Activated CD8-positive, alpha-beta memory T cell treated with anti-CD3 and anti-CD28 coated beads, Interleukin-2, amount 50 U/mL, for 24 hours (primary cell): ENCODE data around the gene FRK.
"Not testable (repeated sequence)": the region's sequence is repeated elsewhere in the genome, so short reads cannot be mapped to it uniquely, and the experiment has no call there.

ENCODE experiments used
- DNase-seq: peaks from one replicate; pipeline ENCODE4 v3.0.0-alpha.2; 2020; ENCODE audit errors: extremely low read depth

The FRK gene

DNA sequence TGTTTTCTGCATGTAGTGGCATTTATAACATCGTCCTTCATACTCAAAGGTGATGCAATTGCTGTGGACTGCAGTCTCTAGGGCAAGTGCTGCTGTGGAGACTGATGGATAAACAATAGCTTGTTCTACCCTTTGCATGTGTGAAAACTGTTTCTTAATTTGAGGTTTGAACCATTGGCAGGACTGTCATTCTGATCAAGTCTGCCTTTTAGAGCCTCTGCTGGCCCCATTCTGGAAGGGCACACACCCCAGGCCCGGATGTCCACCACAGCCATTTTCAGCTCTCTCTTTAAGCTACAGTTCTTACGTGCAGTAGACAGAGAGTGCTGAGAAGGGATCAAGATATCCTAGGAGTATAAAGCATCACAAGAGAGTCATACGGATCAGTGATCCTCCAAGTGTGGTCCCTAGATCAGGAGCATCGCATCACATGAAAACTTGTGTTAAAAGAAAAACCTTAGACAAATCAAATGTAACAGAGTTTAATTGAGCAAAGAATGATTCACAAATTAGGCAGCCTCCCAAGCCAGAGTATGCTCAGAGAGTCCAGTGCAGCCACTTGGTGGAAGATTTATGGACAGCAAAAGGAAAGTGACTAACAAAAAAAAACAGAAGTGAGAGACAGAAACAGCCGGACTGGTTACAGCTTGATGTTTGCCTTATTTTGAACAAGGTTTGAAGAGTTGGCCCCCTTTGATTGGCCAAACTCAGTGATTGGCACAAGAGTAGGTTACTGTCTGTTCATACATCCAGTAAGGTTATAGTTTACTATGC, 52.0 kb downstream of the FRK start:
- DNase-seq, result no peak

DNA sequence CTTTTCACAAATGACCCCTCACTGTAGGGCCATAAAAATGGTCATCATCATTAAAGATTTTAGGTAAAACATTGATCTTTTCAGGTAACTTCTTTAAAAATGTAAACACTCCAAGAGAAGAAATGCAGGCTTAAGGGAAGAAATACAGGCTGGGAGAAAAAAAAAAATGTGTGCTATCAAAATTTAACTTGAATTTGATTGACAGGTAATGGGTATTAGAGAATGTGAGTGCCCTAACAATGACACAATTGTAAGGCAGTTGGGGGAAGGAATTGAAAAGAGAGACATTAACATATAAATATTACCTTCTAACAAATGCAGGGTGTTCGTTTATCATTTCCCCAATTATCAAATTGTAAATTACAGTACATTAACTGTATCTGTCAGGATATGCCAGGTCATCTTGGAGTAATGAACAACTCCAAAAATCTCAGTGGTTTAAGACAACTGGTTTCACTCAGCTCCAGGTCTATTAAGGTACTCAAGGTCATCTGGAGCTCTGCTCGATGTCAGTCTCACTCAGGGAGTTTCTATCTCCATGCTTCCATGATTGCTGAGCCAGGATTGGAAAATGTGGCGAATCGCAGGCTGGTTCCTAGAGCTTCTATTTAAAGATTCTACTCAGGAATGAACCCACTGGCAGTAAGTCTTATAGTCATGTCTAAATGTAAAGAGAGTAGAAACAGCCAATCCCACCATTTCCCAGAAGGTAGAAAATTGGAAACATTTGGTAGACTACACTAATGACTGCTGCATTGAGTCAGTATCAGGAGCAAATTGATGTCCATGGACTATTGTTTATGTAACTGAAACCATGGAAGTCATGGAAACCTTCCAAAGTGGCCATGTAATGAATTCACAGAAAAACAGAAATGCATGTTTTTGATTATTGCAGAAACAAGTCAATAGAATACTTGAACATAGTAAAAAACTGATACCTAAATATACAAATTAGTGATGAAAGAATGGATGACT, 55.6 kb downstream of the FRK start:
- no peak for DNase-seq

DNA sequence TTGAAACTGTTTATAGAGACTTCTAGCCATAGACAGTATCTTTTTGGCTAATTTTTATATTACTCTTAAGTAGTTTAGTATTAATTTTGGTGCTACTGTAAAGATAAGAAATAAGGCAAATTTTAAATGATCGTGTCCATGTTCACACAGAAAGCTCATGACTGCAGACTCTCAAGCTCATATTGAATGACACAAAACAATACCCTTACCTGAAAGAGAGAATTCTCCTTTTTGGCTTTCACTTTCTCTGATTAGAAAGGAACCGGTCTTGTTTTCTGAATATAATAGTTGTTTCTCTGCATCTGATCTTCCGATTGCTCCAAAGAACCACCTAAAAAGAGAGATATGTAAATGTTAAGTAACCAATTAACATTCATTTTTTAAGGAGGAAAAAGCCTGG, 57.0 kb downstream of the FRK start:
- no peak for DNase-seq

DNA sequence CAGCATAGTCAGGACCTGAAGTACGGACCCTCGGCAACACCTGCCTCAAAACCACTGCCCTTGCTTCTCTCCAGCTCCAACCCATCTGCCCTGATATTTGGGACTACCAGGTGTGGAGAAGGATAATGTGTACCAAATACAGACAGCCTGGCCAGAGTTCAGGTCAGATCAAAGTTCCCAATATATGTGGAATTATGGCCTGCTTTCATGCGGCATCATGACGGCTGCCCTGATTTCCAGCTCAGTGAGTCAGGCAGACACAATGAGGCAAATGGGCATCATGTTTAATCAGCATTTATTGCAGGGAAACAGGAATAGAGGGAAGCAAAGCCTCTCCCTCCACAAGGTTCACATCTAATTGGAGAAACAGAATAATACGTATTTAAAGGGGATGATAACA, 57.9 kb downstream of the FRK start:
- no peak for DNase-seq

DNA sequence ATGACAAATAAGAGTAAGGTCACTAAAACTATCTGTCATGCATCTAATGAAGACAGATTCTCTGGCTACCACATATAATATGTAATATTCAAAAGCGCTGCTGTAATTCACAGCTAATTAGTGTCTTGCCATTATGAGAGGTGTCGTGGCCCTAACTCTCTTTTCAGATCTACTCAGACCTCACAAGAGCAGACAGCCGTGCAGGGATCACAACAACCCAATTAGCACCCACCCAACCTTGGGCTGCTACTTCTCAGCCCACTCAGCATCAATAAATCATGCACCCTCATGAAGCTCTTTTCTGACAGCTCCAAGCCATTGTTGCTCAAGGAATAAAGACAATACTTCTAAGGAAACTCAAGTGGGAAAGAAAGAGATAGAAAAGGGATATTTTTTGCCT, 61.5 kb downstream of the FRK start:
- no peak for DNase-seq

DNA sequence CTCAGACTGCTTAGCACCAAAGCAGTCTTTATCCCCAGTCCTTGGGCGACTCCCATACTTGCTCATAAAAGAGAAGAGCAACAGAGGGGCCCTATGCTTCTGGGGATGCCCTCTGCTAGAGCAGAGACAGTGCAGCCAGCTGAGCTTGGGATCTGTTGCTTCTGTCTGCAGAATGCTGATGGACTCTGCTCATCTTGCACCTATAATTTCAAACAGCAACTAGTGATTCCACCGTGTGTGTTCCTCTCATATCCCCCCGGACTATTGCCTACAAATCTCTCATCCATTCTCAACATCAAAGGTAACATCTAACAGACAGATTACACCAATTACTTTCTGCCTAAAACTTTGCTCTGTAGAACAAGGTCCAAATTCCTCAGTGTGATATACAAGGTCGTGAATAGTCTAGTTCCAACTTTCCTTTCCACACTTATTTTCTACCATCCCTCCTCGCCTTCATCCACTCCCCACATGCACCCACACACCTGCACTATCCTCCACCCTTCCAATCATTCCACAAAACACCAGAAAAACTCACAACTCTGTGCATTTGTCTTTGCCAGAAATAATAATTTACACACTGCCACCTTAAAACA, 62.6 kb downstream of the FRK start:
- no peak for DNase-seq

DNA sequence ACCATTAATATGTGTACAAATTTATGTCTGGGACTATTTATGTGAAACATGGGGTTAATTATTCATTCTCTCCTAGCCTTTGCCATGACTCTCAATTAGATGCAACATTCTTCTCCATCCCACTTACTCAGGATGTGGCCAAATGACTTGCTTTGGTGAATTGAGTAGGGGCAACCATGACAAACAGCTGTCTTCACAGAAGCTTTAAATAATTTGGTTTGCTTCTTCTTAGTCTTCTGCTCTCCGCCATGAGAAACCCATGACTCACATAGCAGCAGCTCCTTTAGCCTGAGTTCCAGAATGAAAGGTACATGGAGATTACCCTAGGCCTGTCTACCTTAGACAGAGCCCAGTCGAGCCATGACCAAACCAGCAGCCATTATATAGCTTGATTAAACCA, 74.7 kb downstream of the FRK start:
- DNase-seq, result no peak

DNA sequence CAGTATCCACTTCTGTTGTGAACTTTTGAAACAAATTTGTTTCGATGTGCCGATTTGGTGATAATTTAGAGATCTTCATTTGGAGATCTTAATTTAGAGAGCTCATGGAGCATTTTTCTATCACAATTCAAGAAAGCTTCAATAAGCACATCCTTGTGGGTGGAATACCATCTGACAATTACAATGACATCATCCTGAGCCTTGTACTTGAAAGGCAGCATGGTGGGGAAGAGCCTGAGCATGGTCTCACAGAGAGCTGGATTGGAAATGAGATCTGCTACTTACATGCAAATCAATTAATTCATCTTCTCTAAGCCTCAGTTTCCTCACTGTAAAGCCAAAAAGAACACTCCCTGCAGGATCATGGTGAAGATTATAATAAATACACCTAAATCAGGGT, 75.9 kb downstream of the FRK start:
- no peak for DNase-seq

DNA sequence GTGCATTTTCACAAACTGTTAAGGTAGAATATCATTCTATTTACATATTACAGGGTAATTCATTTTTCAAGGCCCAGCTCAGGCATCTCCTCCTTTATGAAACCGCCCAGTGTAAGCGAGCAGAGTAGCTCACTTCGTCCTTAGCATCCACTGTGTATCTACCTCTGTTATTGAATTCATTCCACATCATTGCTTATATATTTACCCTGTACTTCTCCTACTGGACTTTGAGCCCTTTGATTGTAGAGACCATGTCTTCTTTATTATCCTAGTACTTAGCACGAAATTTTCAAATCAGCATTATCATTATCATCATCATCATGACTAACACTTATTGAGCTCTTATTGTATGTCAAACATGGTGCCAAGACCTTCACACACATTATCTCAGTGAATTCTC, 76.7 kb downstream of the FRK start:
- no peak for DNase-seq

DNA sequence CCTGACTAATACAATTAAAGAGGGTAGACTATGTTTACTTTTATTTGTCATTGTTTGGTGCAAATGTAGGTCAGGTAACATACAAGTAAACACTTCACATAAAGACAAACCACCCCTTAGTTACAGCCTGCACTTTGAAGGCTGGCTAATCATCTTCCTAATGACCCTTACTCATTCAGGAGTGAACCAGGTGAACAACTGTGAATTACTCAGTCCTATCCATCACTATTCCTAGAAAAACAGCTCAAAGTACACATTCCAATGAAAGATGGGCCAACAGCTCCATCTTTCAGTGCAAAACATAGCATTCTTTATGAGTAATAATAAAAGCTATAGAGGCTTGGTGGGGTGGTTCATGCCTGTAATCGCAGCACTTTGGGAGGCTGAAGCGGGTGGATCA, 78.2 kb downstream of the FRK start:
- no peak for DNase-seq

DNA sequence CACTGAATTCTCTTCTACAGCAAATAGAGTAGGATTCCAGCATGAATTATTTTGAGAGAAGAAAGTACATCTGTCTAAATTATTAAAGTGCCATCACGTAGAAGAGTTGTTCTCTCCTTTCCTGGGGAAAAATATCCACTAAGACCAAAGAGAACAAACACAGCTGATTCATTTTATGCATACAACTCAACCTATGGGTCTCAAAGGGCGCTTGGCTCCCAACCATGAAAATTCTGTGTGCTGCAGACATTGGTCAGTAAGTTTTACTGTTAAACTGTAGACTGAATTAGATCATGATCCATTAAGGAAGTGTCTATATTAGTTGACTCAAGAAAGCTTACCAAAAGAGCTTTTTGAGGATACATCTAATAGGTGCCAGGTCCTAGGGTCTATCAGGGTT, 83.5 kb downstream of the FRK start:
- no peak for DNase-seq

DNA sequence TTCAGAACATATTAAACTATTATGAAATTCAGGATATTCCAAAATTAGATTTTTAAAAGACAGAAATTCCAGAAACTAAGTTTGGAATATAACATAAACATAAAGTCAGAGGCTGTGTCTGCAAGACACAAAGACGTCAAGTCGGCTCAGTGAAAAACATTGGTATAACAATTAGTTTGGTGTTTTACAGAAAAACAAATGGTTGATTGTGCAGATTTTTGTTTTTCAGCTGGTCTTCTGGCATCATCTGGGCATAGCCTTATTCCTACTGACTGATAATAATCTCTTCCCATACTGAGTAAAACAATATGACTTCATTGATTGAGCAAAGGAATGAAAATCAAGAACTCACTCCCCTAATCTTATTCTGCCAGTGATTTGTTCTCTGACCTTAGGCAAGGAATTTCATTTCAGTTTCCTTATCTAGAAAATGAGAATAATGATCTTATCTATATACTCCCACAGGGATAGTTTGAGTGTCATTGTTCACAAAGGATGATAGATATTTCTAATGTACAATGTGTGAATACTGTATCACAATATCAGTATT, 84.3 kb downstream of the FRK start:
- no peak for DNase-seq

DNA sequence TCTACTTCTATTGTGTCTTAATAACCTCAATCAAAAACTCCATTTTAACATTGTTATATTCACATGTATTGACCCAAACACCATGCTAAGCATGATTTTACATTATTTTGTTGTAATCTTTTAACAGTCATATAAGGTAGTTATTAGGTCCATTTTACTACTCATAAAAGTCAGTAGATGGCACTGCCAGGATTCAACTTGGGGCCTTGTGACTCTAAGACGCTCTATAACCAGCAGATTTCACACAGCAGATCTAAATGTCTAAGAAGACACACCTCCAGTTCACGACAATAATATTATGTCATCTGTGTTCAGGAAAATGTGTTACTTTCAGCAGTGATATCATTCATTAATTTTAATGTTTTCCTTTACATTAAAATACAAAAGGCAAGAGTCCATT, 88.0 kb downstream of the FRK start:
- DNase-seq, result no peak

DNA sequence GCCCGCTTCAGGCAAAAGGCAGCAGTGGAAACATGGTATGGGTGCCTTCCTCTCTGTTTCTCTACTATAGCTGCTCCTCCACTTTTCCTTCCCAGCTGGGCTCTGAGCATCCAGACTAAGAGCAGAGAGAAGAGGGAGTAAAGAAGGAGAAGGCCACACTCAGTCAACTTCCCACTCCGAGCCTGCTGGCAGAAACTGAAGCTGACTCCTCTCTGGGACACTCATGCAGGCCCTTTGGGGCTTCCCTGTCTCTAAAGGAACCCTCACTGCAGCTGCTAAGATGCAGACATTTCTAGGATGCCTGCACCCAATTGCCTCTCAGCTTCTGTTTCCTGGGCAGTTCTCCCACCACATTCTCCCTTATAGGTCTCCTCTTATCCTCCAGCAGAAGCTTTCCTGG, 88.9 kb downstream of the FRK start:
- no peak for DNase-seq

DNA sequence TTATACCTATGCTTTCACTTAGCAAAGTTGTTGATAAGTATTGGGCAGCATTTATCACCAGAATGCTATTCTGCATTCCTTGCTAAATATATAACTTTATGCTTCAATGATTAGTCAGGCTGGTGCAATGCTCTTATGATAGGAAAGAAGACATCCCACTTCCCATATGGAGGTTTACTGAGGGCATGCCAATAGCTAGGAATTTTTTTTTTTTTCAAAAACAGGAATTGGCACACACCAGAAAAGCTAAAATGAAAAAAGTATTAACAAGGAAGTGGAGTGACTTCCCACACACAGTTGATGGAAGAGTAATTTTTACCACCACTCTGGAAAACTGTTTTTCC, 90.8 kb downstream of the FRK start:
- no peak for DNase-seq

DNA sequence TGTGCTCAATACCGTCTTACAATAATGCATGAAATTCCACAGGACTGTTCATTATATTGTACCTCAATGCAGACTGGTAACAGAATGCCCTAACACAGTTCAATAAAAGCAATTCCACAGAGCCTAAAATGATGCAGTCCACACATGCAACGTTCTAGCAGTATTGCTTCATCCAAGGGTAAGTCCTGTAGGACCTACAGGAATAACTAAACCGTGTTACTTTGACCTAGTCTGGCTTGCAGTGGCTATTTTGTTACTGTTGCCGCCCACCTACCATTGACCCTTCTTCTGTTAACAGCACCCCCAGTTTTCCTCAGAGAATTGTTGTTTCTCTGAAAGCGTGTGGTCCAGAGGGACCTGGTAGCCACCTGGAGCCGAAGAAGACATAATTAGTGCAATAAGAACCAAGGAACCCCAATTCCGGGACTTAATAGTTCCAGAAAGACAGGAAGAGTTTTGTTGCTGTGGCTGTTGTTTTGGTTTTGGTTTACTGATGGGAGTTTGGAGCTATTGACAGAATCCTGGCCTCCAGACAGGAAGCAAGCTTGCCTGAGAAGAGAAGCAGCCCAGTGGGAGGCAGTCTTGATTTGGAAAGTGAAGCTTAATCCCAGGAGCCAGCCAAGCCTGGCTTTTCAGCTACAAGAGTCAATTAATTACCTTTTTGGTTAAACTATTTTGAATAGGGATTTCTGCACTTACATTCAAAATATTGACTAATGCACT, 91.3 kb downstream of the FRK start:
- DNase-seq, result no peak

DNA sequence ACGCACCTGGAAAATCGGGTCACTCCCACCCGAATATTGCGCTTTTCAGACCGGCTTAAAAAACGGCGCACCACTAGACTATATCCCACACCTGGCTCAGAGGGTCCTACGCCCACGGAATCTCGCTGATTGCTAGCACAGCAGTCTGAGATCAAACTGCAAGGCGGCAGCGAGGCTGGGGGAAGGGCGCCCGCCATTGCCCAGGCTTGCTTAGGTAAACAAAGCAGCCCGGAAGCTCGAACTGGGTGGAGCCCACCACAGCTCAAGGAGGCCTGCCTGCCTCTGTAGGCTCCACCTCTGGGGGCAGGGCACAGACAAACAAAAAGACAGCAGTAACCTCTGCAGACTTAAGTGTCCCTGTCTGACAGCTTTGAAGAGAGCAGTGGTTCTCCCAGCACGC, 100.4 kb downstream of the FRK start:
- DNase-seq, result not testable (repeated sequence)

DNA sequence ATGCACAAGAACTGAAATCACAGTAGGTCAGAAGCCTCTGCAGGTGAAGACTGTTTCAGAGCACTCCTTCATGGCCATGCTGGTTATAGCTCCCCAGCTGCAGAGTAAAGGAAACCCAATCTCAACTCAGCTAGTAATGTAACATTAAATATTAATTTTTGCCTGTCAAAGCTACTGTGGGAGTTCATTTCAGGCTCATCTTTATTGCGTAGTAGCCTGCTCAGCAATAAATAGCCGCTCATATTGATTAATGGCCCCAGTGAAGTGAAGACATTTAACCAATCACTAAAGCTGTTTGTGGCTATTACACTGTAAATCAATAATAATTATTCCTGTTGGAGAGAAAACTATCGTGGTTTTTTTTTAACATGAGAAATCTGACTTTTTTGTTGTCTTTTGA, 101.7 kb downstream of the FRK start:
- DNase-seq, result no peak

DNA sequence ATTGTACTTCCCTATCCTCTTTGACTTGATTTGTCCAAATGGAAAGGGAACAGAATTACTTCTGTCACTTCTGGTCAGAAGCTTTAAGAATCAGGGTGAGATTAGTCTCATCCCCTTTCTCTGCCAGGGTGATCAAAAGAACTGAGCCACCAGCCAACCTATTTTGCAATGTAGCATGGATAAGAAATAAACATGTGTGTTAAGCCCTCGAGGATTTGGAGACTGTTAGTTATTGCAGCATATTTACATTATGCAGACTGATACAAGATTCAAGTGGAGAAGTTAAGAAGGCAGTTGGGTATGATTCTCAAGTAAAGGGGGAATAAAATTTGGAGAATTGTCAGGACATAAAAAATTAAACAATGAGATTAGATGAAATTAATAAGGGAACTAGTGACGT, 106.0 kb downstream of the FRK start:
- no peak for DNase-seq

DNA sequence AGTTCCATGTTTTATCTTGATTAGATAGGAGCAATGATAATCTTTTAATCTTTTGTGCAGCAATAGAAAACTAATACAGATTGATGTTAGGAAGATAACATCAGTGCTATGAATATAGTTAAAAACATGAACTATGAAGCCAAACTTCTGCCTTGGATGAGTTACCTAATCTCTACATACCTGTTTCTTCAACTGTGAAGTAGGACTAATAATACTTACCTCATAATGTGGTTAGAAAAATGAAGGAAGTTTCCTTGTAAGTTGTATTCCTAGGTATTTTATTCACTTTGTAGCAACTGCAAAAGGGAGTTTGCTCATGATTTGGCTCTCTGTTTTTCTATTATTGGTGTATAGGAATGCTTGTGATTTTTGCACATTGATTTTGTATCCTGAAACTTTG, 111.9 kb downstream of the FRK start:
- no peak for DNase-seq

DNA sequence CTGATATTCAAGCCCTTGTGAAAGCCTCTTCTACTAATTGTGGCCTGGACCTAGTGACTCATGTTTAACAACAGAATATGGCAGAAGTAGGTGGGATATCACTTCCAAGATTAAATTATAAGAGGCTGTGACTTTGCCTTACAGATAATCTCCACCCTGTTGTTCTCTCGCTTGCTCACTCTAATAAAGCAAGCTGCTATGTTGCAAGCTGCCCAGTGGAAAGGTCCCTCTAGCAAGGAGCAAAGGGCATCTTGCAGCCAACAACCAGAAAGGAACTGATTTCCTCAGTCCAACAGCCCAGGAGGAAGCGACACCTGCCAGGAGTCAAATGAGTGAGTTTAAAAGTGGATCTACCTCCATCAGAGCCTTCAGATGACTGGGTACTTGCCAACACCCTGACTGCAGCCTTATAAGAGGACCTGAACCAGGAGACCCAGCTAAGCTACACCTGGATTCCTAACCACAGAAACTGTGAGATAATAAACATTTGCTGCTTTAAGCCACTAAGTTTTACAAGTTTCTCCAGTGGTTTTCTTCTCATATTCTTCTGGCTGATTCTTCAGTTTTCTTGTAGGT, 112.6 kb downstream of the FRK start:
- DNase-seq, result no peak

DNA sequence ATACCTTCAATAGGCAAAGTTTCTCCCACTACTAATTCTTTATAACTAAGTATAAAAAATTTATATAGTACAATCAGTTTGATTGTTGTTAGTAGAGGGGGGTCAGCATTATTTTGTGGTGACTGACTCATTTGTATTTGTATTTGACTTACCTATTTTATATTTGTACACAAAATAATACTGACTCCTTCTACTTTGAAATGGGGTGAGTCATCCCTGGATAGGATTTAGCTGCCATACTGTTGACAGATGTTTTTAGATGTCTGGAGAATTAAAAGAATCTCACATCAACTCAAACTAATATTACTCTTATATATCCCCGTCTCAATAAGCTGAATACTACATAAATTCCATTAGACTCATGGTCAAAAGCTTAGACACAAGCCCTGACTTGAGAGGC, 114.9 kb downstream of the FRK start:
- no peak for DNase-seq
